Central memory CD8-positive, alpha-beta T cell (primary cell): ENCODE measurements around the gene RAB7B.

ENCODE experiments used
- ATAC-seq: fragments of 150-1000 bp; cut with Tn5 transposase; replicated peaks from 2 replicates; pipeline ENCODE4 v1.10.0; 2022; ENCODE audit warnings: mild to moderate bottlenecking, moderate FRiP score, moderate number of reproducible peaks; ENCODE audit not compliant: poor library complexity, severe bottlenecking; ENCODE audit errors: extremely low read depth
- DNase-seq, 2 donors: peaks; one replicate each; pipeline ENCODE4 v3.0.0; 2021; ENCODE audit warnings: low spot score in 2 of 2
- H3K27ac Mint-ChIP-seq: one replicate; pipeline ENCODE4 v1.8.0; 2022; ENCODE audit warnings: low read depth, mild to moderate bottlenecking, moderate library complexity, mixed read lengths
- H3K27me3 Mint-ChIP-seq: one replicate; pipeline ENCODE4 v1.8.0; 2022; ENCODE audit warnings: mixed read lengths
- H3K36me3 Mint-ChIP-seq: one replicate; pipeline ENCODE4 v1.8.0; 2022; ENCODE audit warnings: mild to moderate bottlenecking, moderate library complexity, mixed read lengths; ENCODE audit not compliant: insufficient read depth
- H3K4me1 Mint-ChIP-seq: one replicate; pipeline ENCODE4 v1.8.0; 2022; ENCODE audit warnings: mixed read lengths
- H3K4me3 Mint-ChIP-seq: one replicate; pipeline ENCODE4 v1.8.0; 2022; ENCODE audit warnings: mild to moderate bottlenecking, moderate library complexity, mixed read lengths
- H3K9me3 Mint-ChIP-seq: one replicate; pipeline ENCODE4 v1.8.0; 2022; ENCODE audit warnings: mixed read lengths

The RAB7B gene

DNA sequence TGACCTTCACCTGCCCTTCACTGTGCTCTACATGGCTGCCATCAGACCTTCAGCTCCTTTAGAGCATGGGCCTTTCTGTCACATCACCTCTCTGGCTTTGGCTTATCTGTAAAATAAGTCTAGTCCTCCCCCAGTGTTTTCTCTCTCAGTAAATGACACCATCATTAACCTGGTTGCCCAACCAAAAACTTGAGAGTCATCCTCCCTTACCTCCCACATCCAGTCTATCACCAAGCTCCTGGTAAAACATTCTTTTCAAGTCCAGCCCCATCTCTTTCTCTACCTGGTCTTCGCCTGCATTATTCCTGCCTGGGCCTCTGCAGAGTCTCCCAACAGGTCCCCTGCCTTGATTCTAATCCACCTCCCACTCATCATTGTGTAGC is 73.0 kb downstream of the RAB7B start:
- no peaks in the 10 kb centered on the region for H3K9me3 Mint-ChIP-seq
- H3K27me3 Mint-ChIP-seq = peaks cover 41% of the 10 kb centered on the region
- H3K4me3 Mint-ChIP-seq = no peak overlapping the region
- no peak for DNase-seq
- H3K4me1 Mint-ChIP-seq = no peaks in the 10 kb centered on the region
- no peak for ATAC-seq
- H3K27ac Mint-ChIP-seq = no peak overlapping the region
- H3K36me3 Mint-ChIP-seq = no peaks in the 10 kb centered on the region

DNA sequence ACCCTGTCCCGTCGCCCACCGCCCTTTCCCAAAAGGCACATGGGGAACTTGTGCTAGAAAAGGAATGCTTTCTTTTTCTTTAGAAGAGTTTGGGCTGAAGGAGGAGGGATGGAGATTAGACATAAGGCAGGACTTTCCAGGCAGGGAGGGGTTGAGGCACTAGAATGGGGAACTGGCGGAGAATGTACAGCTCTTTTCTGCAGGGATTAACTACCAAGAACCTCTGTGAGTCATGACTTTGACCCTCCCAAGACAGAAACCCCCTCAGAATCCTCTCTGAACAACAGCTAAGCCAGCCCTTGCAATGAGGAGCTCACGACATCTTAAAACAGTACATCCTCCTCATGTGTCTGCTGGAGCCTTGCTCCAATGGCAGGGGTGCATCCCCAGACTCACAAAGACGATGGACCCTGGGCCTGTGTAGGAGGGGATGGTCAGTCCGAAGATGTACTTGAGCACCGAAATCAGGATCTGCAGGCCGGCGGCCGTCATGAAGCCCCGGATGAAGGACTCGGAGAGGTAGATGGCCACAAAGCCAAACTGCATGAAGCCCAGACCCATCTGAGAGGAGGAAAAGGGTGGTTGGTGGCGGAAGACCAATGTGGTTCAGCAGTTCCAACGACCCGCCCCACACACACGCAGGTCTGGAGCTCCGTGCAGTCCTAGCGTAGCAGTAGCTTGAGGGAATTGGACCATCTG is 73.5 kb downstream of the RAB7B start:
- DNase-seq (no peak), ATAC-seq (no peak)
- Mint-ChIP-seq H3K4me3 (no peak overlapping the region), H3K27ac (no peak overlapping the region), H3K27me3 (peaks cover 38% of the 10 kb centered on the region), H3K4me1 (no peaks in the 10 kb centered on the region), H3K9me3 (no peaks in the 10 kb centered on the region), H3K36me3 (no peaks in the 10 kb centered on the region)

DNA sequence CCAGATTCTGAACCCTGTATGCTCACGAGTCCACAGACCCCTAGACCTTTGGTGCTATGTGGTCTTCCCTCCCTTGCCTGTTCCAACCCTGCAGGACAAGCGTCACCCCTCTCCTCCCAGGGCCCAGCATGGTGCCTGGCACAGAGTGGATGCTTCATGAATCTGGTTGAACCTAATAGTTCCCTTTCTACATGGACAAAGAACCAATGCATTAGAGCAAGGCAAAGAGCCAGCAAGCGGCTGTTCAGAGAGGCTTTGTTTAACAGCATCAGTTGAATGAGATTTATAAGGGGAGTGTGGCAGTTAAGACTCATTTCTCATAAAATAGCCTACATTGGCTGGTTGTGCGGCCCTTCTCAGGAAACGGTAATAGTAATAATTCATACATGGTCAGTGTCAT is 74.9 kb downstream of the RAB7B start:
- peaks cover 27% of the 10 kb centered on the region for H3K27me3 Mint-ChIP-seq
- H3K9me3 Mint-ChIP-seq = no peaks in the 10 kb centered on the region
- no peaks in the 10 kb centered on the region for H3K36me3 Mint-ChIP-seq
- no peak overlapping the region for H3K27ac Mint-ChIP-seq
- H3K4me1 Mint-ChIP-seq = no peaks in the 10 kb centered on the region
- no peak for DNase-seq
- no peak for ATAC-seq
- H3K4me3 Mint-ChIP-seq = no peak overlapping the region

DNA sequence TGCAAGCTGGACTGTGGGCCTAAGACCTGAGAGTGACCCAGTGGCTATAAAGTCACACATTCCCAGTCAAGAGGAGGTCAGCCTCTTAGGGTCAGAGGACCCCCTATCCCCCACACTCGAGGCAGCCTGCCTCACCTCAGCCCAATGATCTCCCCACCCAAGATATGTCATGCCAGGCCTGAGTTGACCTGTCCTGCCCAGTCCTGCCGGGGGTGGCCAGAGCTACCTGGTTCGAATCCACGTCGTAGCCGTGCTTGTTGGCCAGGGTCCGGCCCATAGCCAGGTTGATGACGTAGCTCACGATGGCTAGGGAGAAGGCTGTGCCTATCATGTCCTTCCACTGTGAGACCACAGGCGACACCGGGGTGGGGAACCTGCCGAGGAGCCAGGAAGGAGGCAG is 75.5 kb downstream of the RAB7B start:
- Mint-ChIP-seq H3K27ac (no peak overlapping the region), H3K4me3 (no peak overlapping the region), H3K4me1 (no peaks in the 10 kb centered on the region), H3K9me3 (no peaks in the 10 kb centered on the region), H3K36me3 (no peaks in the 10 kb centered on the region), H3K27me3 (peaks cover 20% of the 10 kb centered on the region)
- no peak for ATAC-seq
- DNase-seq = no peak

DNA sequence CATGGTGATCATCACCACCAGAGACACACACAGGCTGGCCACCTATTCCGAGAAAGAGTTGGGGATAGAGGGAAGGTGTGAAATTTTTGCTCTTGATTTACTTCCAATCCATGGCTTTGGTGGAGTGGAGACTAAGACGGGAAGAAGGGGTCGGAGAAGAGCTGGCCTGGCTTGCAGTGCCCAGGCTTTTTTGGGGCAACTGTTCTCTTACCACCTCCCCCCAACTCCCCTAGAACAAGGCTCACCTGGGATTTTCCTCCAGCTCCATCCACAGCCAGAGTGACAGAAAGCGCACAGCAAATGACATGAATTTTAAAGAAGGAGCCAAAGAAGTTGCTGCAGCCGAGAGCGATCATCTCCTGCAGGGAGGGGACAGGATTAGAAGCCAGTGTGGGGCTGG is 75.9 kb downstream of the RAB7B start:
- Mint-ChIP-seq H3K4me1 (no peaks in the 10 kb centered on the region), H3K27ac (no peak overlapping the region), H3K27me3 (peaks cover 16% of the 10 kb centered on the region), H3K4me3 (no peak overlapping the region), H3K9me3 (no peaks in the 10 kb centered on the region), H3K36me3 (no peaks in the 10 kb centered on the region)
- DNase-seq = no peak
- no peak for ATAC-seq
